PC-3 (cell line): ENCODE measurements around the gene ARL4C.

Experiments
- CTCF ChIP-seq: fragments of 300-600 bp; sonication (generic); conservative IDR thresholded peaks from 2 replicates; pipeline ENCODE4 v1.5.1; 2017; ENCODE audit warnings: antibody characterized with exemption, low read depth, mild to moderate bottlenecking, low read length
- EZH2 ChIP-seq: fragments of 300-600 bp; sonication (generic); IDR thresholded peaks from one replicate; pipeline ENCODE4 v1.6.1; 2017; ENCODE audit warnings: antibody characterized with exemption, mild to moderate bottlenecking, low read length; ENCODE audit not compliant: unreplicated experiment
- EZH2phosphoT487 ChIP-seq: fragments of 300-600 bp; sonication (generic); IDR thresholded peaks from 2 replicates; pipeline ENCODE4 v1.6.1; 2018; ENCODE audit warnings: mild to moderate bottlenecking, antibody characterized with exemption, low read length, borderline replicate concordance

- TF ChIP-seq CTCF = no peak
- TF ChIP-seq EZH2phosphoT487 = no peak
- no peak for TF ChIP-seq EZH2
Observed at GRCh38 chr2:234462218-234462992, 34.5 kb downstream of the ARL4C start.
